Stimulated activated CD4-positive, alpha-beta T cell treated with anti-CD3 and anti-CD28 coated beads, TNF-alpha, amount 100 ng/mL, for 4 hours (primary cell): ENCODE results near the gene CD83.
"Not testable (repeated sequence)": the region's sequence is repeated elsewhere in the genome, so short reads cannot be mapped to it uniquely, and the experiment has no call there.

Experiments used
- DNase-seq, 3 experiments: peaks; one replicate each; pipeline ENCODE4 v3.0.0-alpha.2; 2020; ENCODE audit warnings: low read depth in 3 of 3

The CD83 gene

GRCh38 chr6:14147891-14148290 is 30.3 kb downstream of the CD83 start:
- no peak for DNase-seq

DNA sequence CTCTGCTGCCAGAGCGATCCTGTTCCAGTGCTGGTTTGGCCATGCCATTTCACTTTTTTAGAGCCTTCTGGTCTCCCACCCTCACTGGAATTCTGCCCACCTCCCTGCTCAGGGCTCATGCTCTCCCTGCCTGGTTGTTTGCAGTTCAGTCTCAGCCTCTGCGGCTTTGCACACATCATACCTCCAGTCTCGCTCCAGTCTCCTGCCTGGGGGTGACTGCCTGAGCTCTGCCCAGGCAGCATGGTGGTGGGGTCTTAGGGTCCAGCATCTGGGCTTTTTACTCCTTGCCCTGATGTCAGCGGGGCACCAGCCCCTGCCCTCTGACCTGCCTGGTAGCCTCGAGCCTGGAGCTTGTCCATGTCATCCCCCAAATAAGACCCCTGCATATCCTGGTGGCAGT is 30.9 kb downstream of the CD83 start:
- no peak for DNase-seq

DNA sequence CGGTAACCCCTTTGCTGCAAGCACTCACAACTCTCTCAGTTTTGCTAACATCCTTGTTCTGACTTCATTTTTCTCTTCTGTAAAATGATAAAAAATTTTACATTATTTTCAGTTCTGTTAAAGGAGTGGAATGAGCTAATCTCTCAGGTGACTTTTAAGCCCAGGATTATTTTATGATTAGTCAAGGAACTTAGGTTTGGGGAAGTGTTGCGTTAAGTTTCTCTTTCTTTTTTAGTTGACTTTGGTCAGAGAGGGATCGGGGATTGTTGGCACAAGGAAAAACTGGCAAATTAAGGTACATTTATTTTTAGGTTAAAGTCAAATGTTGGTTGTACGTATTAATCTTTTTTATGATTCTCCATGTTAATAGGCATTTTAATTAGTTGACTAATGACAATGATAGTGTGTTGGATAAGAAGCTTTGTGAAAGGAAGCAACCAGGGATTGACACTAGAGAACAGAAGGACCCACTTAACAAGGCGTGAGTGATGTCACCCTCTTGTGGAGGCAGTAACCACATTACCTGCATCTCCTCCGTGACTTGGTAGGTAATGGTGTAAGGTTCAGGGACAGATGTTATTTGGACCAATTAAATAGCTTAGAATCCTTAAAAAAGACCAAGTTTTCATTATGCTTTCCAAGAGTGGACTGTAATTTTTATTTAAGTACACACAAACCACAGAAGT is 31.6 kb downstream of the CD83 start:
- no peak for DNase-seq

DNA sequence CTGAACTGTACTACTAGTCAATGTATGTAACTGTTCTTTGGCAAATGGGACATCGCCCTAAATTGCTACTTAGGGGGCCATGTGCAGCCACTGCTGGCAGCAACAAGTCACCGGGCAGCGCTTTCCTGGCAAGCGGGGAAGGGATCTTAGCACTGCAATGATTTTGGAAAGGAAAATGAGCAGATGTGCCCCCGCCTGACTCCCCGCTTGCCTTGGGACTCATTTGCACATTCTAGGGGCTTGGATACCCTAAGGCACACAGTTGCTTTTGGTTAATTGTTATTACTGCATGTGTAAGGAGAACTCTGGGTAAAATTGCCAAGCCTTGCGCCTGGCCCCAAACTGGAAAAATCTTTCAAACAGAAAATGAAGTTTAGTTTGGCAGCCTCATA is 32.2 kb downstream of the CD83 start:
- DNase-seq, result no peak

DNA sequence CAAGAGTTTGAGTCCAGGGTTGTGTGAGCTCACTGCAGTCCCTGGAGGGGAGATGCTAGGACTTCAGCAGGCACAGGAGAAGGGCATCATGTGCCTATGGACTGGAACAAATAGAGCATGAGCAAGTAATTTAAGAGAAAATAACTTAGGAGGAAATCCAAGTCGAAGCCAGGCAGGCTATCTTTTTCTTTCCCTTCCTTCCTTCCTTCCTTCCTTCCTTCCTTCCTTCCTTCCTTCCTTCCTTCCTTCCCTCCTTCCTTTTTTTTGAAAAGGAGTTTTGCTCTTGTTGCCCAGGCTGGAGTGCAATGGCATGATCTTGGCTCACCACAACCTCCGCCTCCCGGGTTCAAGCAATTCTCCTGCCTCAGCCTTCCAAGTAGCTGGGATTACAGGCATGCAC is 33.7 kb downstream of the CD83 start:
- not testable (repeated sequence) for DNase-seq

GRCh38 chr6:14151773-14152172 is 34.2 kb downstream of the CD83 start:
- DNase-seq, result no peak

GRCh38 chr6:14153228-14153627 is 35.7 kb downstream of the CD83 start:
- DNase-seq, result no peak

- DNase-seq, result no peak
Observed at GRCh38 chr6:14159090-14159489, 41.5 kb downstream of the CD83 start.

DNA sequence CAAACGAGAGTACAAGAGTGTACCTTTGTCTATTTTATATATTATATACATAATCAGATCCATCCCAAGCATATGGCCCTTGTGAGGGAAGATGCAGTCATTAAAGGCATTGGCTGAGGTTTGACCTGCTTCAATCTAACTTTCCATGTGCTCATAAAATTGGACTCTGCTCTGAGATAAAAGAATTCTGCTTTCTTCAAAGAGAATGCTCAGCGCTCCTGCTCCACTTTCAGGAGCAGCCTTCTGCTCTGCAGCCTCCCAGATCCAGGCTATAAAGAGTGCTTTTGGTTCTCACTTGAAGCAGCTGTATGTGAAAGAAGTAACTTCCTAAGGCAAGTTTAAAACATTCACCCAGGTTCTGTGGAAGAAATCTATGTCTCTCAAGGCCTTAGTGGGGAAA is 45.3 kb downstream of the CD83 start:
- no peak for DNase-seq

DNA sequence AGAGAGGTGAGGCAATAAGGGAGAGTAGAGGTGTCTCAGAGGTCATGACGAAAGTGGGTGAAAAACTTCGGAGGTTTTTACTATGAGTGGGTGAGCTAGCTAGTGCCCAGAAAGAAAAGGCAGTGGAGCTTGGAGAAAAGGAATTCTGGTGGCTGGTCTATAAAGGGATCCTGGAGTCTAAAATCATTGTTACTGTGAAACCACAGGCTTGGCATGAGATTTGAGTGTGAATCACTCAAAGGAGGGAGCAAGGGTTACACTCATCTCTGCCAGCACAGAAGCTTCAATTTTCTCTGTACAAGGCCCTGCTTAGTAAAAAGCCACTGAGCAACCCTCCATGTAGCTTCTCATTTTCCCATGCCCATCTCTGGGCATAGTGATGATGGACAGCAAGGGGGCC is 47.5 kb downstream of the CD83 start:
- DNase-seq, result no peak

DNA sequence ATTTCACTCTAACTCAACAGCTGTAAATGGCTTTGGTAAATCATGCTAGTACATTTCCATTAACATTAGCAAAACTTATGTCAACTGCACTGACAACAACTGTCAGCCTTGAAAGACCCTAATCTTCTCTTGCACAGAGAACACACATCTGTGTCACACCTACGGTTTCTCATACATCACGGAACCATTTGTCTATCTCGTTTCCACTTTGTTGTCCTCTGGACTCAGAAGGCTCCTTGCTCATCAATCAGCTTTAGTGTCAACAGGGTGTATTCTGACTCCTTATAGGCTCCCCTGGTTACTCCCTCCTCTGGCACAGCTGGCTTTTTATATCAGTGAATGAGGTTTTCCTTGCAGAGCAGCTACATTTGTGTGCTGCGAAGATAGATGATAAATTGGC is 49.3 kb downstream of the CD83 start:
- DNase-seq, result no peak

DNA sequence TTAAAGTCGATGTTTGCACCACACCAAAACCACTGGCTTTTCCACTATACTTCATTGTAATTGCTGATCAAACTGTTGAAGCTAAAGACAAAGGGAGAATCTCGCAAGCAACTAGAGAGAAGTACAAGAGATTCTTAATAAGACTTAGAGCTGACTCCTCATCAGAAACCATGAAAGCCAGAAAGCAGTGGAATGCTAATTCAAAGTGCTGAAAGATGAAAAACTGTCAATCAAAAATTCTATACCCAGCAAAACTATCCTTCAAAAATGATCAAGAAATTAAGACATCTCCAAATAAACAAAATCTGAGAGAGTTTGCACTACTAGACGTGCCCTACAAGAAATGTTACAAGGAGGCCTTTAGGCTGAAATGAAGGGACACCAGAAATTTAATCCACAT is 52.6 kb downstream of the CD83 start:
- no peak for DNase-seq

DNA sequence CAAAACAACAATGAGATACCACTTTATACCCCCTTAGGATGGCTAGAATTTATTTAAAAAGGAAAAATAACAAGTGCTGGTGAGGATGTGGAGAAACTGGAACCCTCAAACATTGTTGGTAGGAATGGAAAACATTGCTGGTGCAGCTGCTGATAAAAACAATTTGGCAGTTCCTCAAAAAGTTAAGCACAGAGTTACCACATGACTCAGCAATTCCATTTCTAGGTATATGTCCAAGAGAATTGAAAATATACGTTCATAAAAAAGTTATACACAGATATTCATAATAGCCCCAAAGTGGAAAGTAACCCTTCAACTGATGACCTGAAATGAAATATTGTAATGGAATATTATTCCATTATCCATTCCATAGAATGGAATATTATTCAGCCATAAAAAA is 55.0 kb downstream of the CD83 start:
- no peak for DNase-seq

DNA sequence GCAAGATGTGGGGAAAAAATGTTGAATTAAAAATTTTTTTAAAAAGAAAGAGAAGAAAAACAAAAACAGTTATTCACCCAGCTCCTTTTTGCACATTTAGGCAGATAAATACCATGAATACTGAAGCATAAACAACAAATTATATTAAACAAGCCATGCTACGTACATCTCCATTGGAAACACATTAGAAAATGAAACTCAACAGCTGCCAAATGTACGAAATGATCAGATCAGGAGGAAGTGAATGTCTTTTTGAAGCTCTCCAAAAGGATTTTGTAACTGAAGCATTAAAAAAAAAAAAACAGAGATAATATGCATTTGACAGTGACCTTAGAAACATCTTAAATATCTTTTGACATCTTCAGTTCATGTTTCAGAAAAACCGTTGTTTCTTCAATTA is 56.7 kb downstream of the CD83 start:
- DNase-seq, result no peak

DNA sequence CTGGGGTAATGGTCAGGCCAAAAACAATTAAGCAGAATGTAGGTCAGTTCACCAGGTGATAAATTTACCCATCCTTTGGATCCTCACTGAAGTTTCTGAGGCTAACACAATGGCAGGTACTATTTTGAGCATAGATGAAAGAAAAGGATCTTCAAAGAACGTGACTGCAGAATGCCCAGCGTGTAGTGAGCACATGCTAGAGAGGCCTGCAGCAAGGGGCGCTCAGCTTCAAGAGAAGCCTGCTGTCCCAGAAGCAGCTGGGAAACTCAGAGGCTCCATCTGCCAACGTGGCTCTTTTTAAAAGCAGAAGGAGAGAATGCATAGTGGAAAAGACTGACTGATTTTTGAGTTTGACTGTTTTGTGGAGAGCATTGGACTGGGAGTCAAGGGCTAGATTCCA is 57.4 kb downstream of the CD83 start:
- no peak for DNase-seq

DNA sequence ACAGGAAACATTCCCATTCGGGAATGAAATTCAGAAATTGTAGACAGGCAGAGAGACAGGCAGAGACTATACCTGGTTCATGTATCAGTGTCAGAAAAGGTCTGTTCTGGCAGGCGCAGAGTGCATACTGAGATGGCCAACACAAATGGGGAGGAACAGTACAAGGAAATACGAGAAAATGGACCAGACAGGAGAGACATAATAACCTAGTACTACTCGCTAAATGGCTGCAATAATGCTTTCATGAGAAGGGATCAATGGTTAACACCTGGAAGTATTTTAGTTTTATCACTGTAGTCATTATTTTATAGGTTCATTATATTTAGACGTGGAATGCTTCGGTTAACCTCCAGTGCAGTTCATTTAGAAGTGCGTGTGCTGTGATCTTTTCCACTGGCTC is 58.9 kb downstream of the CD83 start:
- DNase-seq, result no peak

DNA sequence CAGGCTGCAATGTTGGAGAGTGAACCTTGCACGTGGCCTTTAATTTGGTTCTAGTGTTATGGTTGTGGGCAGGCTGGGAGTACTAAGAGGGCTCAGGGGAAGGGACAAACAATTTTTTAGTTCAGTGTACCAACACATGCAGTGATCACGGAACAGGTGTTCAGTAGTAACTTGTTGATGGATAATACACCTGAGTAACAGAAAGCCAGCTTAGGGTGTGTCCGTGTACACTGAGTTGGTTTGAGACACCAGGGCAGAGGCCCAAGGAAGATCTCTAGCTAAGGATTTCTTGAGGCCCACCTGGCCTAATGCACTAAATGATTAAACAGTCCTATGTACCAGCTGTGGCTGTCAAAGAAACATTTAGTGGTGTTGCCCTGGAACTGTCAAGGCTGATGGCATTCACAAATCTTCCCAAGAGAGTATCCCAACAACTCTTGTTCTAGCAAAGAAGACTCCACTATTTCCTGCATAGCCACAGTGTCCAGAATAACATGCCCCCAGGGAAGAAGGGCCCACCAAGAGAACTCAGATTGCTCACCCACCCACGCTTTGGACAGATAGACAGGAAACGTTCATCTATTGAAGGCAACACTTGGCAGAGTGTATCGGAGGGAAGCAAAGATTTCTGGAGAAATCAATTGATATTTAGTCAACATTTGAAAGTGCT is 60.0 kb downstream of the CD83 start:
- no peak for DNase-seq

- no peak for DNase-seq
Observed at GRCh38 chr6:14178083-14178445, 60.5 kb downstream of the CD83 start.

- no peak for DNase-seq
Observed at GRCh38 chr6:14180609-14181008, 63.0 kb downstream of the CD83 start.

- no peak for DNase-seq
Observed at GRCh38 chr6:14182916-14183315, 65.3 kb downstream of the CD83 start.
